T-cell (primary cell): ENCODE data around the gene AP3M1. TPM values are rescaled to one million over a fixed set of nuclear protein-coding genes. Genes with fewer than 3 reads are reported as not detected.

ENCODE experiments used
- ATAC-seq, 4 experiments: fragments of 200-7000 bp in 3 of 4; fragments of 150-1000 bp in 1 of 4; cut with Tn5 transposase; replicated peaks in 1 of 4; 1 replicate in 3 of 4; 2 replicates in 1 of 4; pipeline ENCODE4 v1.10.0; 2021; ENCODE audit warnings: moderate library complexity in 3 of 4, mild to moderate bottlenecking in 2 of 4, moderate number of reproducible peaks in 1 of 4
- CTCF ChIA-PET, 2 donors: fragments of 300-600 bp; sonication (Branson Sonifier 250); formaldehyde crosslinking; loops; one replicate each; lab custom pipeline; 2022; ENCODE audit warnings: antibody characterized with exemption in 2 of 2; lab: Charles Lee
- POLR2A ChIA-PET, 2 donors: fragments of 300-600 bp; sonication (Branson Sonifier 250); formaldehyde crosslinking; loops; one replicate each; lab custom pipeline; 2022; ENCODE audit warnings: antibody characterized with exemption in 2 of 2; lab: Charles Lee
- DNase-seq, 35 experiments: peaks; one replicate each; pipeline versions ENCODE4 v3.0.0 to v3.0.0-alpha.2; 2013 to 2023
- H3K27ac ChIP-seq: one replicate; pipeline ENCODE4 v1.5.1; 2013; ENCODE audit warnings: low read length
- H3K27me3 ChIP-seq, 2 experiments: replicated peaks in 1 of 2; 1 replicate in 1 of 2; 2 replicates in 1 of 2; pipeline versions ENCODE4 v1.6.1 to v1.7.0; 2013; ENCODE audit warnings: low read length in 1 of 2, mixed read lengths in 1 of 2; ENCODE audit not compliant: control insufficient read depth in 2 of 2, insufficient read depth in 2 of 2; ENCODE audit errors: extremely low read depth in 1 of 2
- H3K36me3 ChIP-seq, 2 donors: 1 replicate in 1 of 2; 2 replicates in 1 of 2; pipeline versions ENCODE4 v1.6.1 to v1.7.0; 2013; ENCODE audit warnings: low read length in 1 of 2; ENCODE audit not compliant: control insufficient read depth in 2 of 2, insufficient read depth in 1 of 2; ENCODE audit errors: extremely low read depth in 1 of 2
- H3K4me1 ChIP-seq, 2 experiments: 1 replicate in 1 of 2; 2 replicates in 1 of 2; pipeline versions ENCODE4 v1.6.1 to v1.7.0; 2013; ENCODE audit warnings: low read length in 2 of 2, mixed read lengths in 1 of 2; ENCODE audit not compliant: insufficient read depth in 2 of 2, control insufficient read depth in 1 of 2; ENCODE audit errors: extremely low read depth in 1 of 2
- H3K4me3 ChIP-seq, 2 donors: 1 replicate in 1 of 2; 2 replicates in 1 of 2; pipeline versions ENCODE4 v1.5.1 to v1.7.0; 2013; ENCODE audit warnings: mild to moderate bottlenecking in 2 of 2, low read length in 1 of 2, moderate library complexity in 1 of 2; ENCODE audit not compliant: control insufficient read depth in 1 of 2; ENCODE audit errors: extremely low read depth in 1 of 2
- H3K9me3 ChIP-seq: 2 replicates; pipeline ENCODE4 v1.7.0; 2013
- H3K27ac Mint-ChIP-seq, 2 donors: one replicate each; pipeline ENCODE4 v1.8.0; 2020 to 2021; ENCODE audit warnings: mild to moderate bottlenecking in 2 of 2, mixed read lengths in 2 of 2
- H3K27me3 Mint-ChIP-seq, 2 donors: one replicate each; pipeline ENCODE4 v1.8.0; 2021 to 2022; ENCODE audit warnings: mixed read lengths in 2 of 2
- H3K36me3 Mint-ChIP-seq: one replicate; pipeline ENCODE4 v1.8.0; 2021; ENCODE audit warnings: mixed read lengths
- H3K4me1 Mint-ChIP-seq, 3 donors: one replicate each; pipeline ENCODE4 v1.8.0; 2020 to 2022; ENCODE audit warnings: mixed read lengths in 3 of 3, mild to moderate bottlenecking in 1 of 3
- H3K4me3 Mint-ChIP-seq, 3 donors: one replicate each; pipeline ENCODE4 v1.8.0; 2020 to 2022; ENCODE audit warnings: mild to moderate bottlenecking in 3 of 3, mixed read lengths in 3 of 3, moderate library complexity in 3 of 3
- H3K9me3 Mint-ChIP-seq, 3 donors: one replicate each; pipeline ENCODE4 v1.8.0; 2020 to 2022; ENCODE audit warnings: mixed read lengths in 3 of 3
- WGBS: methylation state at CpG from one replicate; pipeline ENCODE4 v1.1.5; 2013; ENCODE audit warnings: missing lambda C conversion rate; ENCODE audit not compliant: insufficient coverage; 5-methylcytosine and 5-hydroxymethylcytosine counted together
- total RNA-seq, 35 experiments: library from RNA in 6 of 35; stranded (reverse) in 6 of 35; fragments of 120-200 nt in 1 of 35; gene quantifications; one replicate each; pipeline versions ENCODE4 v1.2.1 to v1.2.4 and lab custom pipeline; 2013 to 2026

AP3M1 gene
- total RNA-seq, 5 donors from 2014 or later (not counting 1 experiment from before 2014, with no cell fraction given) = 25.8 to 37.1 (median 33.9) TPM

DNA sequence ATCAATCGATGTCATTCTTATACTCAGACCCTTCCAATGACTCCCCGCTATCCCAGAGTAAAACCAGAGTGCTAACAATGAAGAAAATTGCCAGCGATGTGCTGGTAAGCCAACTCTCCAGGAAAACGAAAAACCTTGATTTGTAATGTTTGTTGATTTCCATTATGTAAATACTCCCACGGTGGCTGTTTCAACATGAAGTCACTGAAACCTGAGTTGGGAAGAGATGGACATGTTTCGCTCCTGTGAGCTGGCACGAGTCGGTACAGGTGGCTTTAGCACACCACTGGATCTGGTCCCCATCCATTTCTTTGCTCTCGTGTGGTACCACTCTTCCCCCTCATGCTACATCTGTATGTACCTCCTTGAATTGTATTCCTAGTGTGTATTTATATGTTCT lies 52.9 kb downstream of the AP3M1 start:
- CTCF ChIA-PET = no interaction called here
- H3K36me3 Mint-ChIP-seq = peaks cover 49% of the 10 kb centered on the region

DNA sequence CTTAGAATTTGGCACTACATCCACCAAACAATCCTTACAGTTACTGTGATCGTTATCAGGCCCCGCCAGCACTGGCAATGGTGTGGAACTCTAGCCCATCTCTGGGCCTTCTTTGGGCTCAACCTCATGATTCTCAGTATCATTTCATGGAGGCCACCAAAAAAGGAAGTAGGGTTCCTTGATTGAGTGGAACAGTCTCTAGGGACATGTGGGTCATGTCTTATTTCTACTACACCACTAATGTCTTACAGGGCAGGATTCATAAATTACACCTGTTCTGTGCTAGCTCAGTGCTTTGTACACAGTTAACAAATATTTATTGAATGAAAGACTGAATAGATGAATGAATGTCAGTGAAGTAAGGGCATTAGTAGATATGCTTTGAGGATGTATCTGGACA lies 53.9 kb downstream of the AP3M1 start:
- no peak overlapping the region for H3K27ac ChIP-seq
- no peaks in the 10 kb centered on the region for H3K9me3 Mint-ChIP-seq
- no peak for ATAC-seq
- H3K4me1 ChIP-seq = no peaks in the 10 kb centered on the region
- DNase-seq = no peak
- no peaks in the 10 kb centered on the region for H3K27me3 ChIP-seq
- no peak overlapping the region for H3K4me3 Mint-ChIP-seq
- H3K27me3 Mint-ChIP-seq = no peaks in the 10 kb centered on the region
- peaks cover 55% of the 10 kb centered on the region for H3K36me3 Mint-ChIP-seq
- H3K4me3 ChIP-seq = no peak overlapping the region
- H3K4me1 Mint-ChIP-seq = peaks cover 0 to 3% (median 0%) of the 10 kb centered on the region in 3 donors
- peaks cover 9 to 72% of the 10 kb centered on the region in 2 donors for H3K36me3 ChIP-seq
- CTCF ChIA-PET = interaction anchor here in 1 of 2 donors (0.6 to 0.9 kb wide), 2 partner anchors 65 to 139 kb away, joined by 4 read pairs; no protein-coding TSS in a partner anchor
- H3K27ac Mint-ChIP-seq = no peak overlapping the region
- POLR2A ChIA-PET = no interaction called here
- H3K9me3 ChIP-seq = no peaks in the 10 kb centered on the region
- no CpG with 5 or more reads among the region's 2 CpGs for WGBS

More for the DNA sequence above, 52.9 kb downstream of the AP3M1 start:
- H3K36me3 ChIP-seq = peaks cover 9 to 66% of the 10 kb centered on the region in 2 donors
- DNase-seq (no peak), ATAC-seq (no peak)
- H3K27me3 ChIP-seq = no peaks in the 10 kb centered on the region
- WGBS = 100% methylated on average over 4 of the region's 9 CpGs
- H3K4me1 ChIP-seq = no peaks in the 10 kb centered on the region
- Mint-ChIP-seq H3K27ac (no peak overlapping the region), H3K27me3 (no peaks in the 10 kb centered on the region), H3K9me3 (no peaks in the 10 kb centered on the region), H3K4me1 (peaks cover 0 to 3% (median 0%) of the 10 kb centered on the region in 3 donors), H3K4me3 (no peak overlapping the region)
- H3K27ac ChIP-seq = no peak overlapping the region
- no peaks in the 10 kb centered on the region for H3K9me3 ChIP-seq
- POLR2A ChIA-PET = no interaction called here
- no peak overlapping the region for H3K4me3 ChIP-seq

DNA sequence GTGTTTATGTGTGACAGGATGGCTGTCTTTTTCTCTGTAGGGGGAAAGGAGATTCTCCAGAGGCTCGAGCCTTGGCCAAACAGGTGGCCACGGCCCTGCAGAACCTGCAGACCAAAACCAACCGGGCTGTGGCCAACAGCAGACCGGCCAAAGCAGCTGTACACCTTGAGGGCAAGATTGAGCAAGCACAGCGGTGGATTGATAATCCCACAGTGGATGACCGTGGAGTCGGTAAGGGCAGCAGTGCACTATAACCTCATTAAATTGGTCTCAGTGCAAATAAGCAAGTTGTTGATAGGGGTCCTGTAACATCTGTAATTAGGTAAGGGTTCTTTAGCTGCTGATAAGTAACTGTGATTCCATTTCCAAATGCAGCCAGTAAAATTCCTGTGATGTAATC lies 56.4 kb downstream of the AP3M1 start:
- Mint-ChIP-seq H3K4me1 (peaks cover 0 to 3% (median 0%) of the 10 kb centered on the region in 3 donors), H3K4me3 (no peak overlapping the region), H3K36me3 (peaks cover 57% of the 10 kb centered on the region), H3K9me3 (no peaks in the 10 kb centered on the region), H3K27me3 (no peaks in the 10 kb centered on the region), H3K27ac (peak overlapping the region; percentile 22 to 31)
- no peaks in the 10 kb centered on the region for H3K4me1 ChIP-seq
- no peaks in the 10 kb centered on the region for H3K9me3 ChIP-seq
- ATAC-seq (no peak), DNase-seq (no peak)
- H3K36me3 ChIP-seq = peaks cover 9 to 70% of the 10 kb centered on the region in 2 donors
- no peaks in the 10 kb centered on the region for H3K27me3 ChIP-seq
- H3K4me3 ChIP-seq = no peak overlapping the region
- ChIA-PET CTCF (no interaction called here), POLR2A (interaction anchor here in 1 of 2 donors (1.0 kb wide), 1 partner anchor 56 kb away, joined by 4 read pairs; the partner anchor contains the start of gene AP3M1)
- H3K27ac ChIP-seq = no peak overlapping the region
- WGBS = 93% methylated on average over 5 of the region's 7 CpGs

DNA sequence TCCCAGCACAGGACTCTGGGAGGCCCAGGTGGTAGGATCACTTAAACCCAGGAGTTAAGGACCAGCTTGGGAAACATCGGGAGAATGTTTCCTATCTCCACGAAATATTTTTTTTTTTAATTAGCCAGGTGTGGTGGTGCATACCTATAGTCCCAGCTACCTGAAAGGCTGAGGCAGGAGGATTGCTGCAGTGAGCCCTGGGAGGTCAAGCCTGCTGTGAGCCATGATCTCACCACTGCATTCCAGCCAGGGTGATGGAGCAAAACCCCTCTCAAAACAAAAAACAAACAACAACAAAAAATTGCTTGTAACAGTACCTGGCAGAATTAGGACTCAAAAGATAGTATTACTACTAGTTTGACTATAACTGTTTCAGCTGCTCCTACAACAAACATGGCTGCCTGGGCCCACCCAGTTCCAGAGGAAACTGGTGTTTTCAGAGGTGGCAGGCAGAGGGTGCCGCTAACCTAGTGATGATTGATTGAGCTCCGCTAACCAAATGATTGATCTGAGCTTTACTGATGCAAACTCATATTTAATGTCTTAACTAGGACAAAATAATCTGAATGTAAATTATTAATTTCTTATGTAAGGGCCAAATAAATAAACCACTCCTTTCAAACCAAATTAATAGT lies 57.0 kb downstream of the AP3M1 start:
- Histone ChIP-seq H3K27ac (no peak overlapping the region), H3K4me1 (no peaks in the 10 kb centered on the region), H3K9me3 (no peaks in the 10 kb centered on the region), H3K4me3 (no peak overlapping the region), H3K27me3 (no peaks in the 10 kb centered on the region), H3K36me3 (peaks cover 9 to 71% of the 10 kb centered on the region in 2 donors)
- ATAC-seq = no peak
- Mint-ChIP-seq H3K27me3 (no peaks in the 10 kb centered on the region), H3K4me1 (no peaks in the 10 kb centered on the region), H3K4me3 (no peak overlapping the region), H3K9me3 (no peaks in the 10 kb centered on the region), H3K27ac (no peak overlapping the region), H3K36me3 (peaks cover 57% of the 10 kb centered on the region)
- no peak for DNase-seq
- ChIA-PET CTCF (interaction anchor here in 1 of 2 donors (1.1 kb wide), 1 partner anchor 17 kb away, joined by 3 read pairs; no protein-coding TSS in a partner anchor), POLR2A (interaction anchor here in 1 of 2 donors (1.0 kb wide), 1 partner anchor 57 kb away, joined by 4 read pairs; the partner anchor contains the start of gene AP3M1)
- no CpG with 5 or more reads among the region's 4 CpGs for WGBS

DNA sequence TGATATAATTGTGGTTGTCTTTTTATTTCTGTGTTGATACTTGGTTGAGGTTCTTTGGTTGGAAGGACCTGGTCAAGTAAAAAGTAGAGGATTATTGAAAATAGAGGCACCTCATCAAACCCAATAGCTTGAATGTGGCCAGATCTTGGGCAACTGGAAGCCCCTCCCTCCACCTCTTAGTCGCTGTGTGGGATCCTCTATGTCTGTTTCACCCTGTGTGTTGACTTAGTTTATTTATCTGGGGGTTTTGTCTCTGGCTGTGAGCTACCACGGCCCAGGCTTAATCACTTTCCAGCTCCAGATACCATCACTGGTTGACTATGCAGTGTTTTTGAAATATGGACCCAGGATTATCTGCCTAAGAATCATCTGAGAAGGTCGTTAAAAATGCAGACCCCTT lies 58.3 kb downstream of the AP3M1 start:
- ChIA-PET CTCF (interaction anchor here in 1 of 2 donors (0.5 to 1.1 kb wide), 2 partner anchors 18 to 355 kb away, joined by 3 read pairs; no protein-coding TSS in a partner anchor), POLR2A (no interaction called here)
- DNase-seq (no peak), ATAC-seq (no peak)
- H3K27me3 Mint-ChIP-seq = no peaks in the 10 kb centered on the region
- no peaks in the 10 kb centered on the region for H3K4me1 ChIP-seq
- H3K27ac Mint-ChIP-seq = no peak overlapping the region
- H3K9me3 ChIP-seq = no peaks in the 10 kb centered on the region
- H3K36me3 Mint-ChIP-seq = peaks cover 49% of the 10 kb centered on the region
- H3K27ac ChIP-seq = no peak overlapping the region
- no peaks in the 10 kb centered on the region for H3K9me3 Mint-ChIP-seq
- H3K4me1 Mint-ChIP-seq = no peaks in the 10 kb centered on the region
- H3K36me3 ChIP-seq = peaks cover 9 to 65% of the 10 kb centered on the region in 2 donors
- H3K27me3 ChIP-seq = no peaks in the 10 kb centered on the region
- WGBS = 100% methylated on average over 1 of the region's 3 CpGs
- H3K4me3 Mint-ChIP-seq = no peak overlapping the region
- H3K4me3 ChIP-seq = no peak overlapping the region

DNA sequence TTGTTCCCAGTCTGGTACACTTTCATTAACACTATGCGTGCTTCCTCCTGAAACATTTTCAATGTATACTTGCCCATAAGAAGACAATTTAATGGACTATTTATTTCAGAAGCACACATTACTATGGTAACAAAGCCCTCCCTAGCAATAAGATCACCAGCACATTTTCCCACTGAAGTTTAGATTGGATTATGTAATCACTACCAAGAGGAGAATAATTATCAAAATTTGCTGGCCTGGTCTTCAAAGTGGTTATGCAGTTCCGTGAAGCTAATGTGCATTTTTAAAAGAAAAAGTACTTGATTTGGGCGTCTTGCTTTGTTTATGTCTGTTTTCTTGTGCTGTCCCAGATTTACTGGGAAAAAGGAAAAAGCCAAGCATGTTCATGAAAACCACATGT lies 61.9 kb downstream of the AP3M1 start:
- Histone ChIP-seq H3K9me3 (no peaks in the 10 kb centered on the region), H3K27me3 (no peaks in the 10 kb centered on the region), H3K4me3 (no peak overlapping the region), H3K4me1 (no peaks in the 10 kb centered on the region), H3K27ac (no peak overlapping the region), H3K36me3 (peaks cover 2 to 44% of the 10 kb centered on the region in 2 donors)
- H3K4me1 Mint-ChIP-seq = no peaks in the 10 kb centered on the region
- no peak for ATAC-seq
- H3K9me3 Mint-ChIP-seq = no peaks in the 10 kb centered on the region
- H3K27me3 Mint-ChIP-seq = no peaks in the 10 kb centered on the region
- WGBS = 100% methylated on average over 3 of the region's 3 CpGs
- H3K36me3 Mint-ChIP-seq = peaks cover 39% of the 10 kb centered on the region
- ChIA-PET CTCF (no interaction called here), POLR2A (no interaction called here)
- H3K4me3 Mint-ChIP-seq = no peak overlapping the region
- no peak overlapping the region for H3K27ac Mint-ChIP-seq
- no peak for DNase-seq
